ENCODE measurements around the gene JARID2. TPM values are rescaled to one million over a fixed set of nuclear protein-coding genes. Genes with fewer than 3 reads are reported as not detected.

JARID2 gene
- polyA plus RNA-seq, 5 donors, result 14.7 to 18.1 (median 17.7) TPM

- no peak for DNase-seq
These were observed 273.8 kb downstream of the JARID2 start for GRCh38 chr6:15519681-15520080.

GRCh38 chr6:15520626-15521203 is 274.8 kb downstream of the JARID2 start:
- no peak for DNase-seq

- DNase-seq, result no peak
These were observed 275.7 kb downstream of the JARID2 start for GRCh38 chr6:15521582-15521981.

GRCh38 chr6:15522026-15522425 is 276.2 kb downstream of the JARID2 start:
- no peak for DNase-seq

DNA sequence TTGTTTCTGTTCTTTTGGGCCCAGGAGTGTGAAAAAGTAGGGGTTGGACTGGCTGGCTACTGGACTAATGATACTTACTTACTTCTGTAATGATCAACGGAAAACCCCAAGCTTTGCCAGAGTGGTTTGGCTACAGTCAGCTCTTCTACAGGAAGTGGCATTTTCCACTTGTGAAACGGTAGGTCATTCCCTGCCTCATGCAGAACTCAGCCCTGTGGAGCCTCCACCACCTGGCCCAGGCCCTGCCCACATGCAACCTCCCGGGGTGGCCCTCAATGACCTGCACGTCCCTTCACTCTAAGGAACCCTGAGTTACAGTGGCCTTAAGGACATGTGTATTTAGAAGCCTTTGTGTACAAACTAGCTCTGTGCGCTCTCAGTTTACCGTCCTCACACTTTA is 276.6 kb downstream of the JARID2 start:
- DNase-seq, result no peak

GRCh38 chr6:15522856-15523529 is 277.1 kb downstream of the JARID2 start:
- DNase-seq, result no peak

DNA sequence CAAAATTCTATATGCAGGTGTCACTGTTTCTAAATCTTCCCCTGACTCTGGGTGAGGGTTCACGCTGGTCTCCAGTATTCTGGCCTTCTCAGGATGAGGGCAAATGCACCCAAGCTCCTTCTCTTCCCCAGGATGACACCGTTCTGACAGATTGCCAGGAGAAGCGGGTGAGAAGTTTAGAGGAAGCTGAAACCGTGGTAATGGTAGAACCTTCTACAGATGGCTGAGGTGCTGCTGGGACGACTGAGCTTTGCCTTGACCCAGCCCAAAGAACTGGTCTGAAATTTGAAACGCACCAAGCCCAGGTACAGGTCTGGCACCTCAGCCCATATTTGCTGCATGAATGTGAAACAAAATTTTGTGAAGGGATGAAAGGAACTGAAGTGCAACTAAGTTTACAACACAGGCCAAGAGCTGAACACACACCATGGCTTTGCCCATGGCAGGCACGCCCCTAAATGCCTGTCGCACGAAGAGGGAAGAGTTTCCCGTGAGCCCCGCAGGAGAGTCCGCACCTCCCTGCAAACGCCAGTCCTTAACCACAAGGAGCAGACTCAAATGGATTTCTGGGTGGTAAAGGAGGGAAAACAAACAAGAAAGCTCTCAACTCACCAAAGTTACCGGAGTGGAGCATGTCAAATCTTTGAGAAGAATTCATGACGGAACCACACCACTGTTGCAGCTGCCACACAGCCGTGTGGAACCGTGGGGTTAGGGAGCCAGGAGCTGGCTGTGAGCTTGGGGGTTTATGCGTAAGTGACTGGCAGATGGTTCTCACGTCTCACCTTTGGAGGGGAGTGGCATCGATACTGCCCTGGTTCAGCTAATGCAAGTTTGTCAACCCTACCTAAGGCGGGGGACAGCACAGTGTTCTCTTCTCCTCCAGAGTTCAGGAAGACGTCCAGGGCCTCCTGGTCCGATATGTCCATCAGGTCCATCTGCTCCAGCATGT is 278.1 kb downstream of the JARID2 start:
- DNase-seq, result no peak

DNA sequence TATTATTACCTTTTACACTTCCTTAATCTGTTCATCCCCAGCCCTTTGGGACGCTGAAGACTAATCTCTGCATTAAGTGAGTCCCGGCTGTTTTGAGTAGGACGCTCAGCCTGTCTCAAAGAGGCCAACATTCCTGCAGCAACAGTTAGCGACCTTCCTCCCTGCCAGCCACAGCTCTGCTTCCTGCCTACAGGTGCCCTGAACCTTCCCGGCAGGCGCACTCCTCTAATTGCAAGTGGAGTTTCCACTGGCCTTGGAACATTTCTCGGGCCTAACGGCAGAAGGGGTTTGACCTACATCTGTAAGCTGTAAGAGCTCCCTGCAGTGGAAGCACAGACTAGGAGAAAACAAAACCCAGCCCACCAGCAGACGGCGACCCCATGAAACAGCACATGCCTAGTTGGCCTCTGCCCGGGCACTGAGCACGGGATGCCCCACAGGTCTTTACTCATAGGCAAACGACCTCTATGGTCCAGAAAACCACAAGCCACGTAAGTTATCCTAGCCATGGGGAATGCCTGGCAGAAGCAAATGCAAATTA is 279.1 kb downstream of the JARID2 start:
- DNase-seq, result no peak

DNA sequence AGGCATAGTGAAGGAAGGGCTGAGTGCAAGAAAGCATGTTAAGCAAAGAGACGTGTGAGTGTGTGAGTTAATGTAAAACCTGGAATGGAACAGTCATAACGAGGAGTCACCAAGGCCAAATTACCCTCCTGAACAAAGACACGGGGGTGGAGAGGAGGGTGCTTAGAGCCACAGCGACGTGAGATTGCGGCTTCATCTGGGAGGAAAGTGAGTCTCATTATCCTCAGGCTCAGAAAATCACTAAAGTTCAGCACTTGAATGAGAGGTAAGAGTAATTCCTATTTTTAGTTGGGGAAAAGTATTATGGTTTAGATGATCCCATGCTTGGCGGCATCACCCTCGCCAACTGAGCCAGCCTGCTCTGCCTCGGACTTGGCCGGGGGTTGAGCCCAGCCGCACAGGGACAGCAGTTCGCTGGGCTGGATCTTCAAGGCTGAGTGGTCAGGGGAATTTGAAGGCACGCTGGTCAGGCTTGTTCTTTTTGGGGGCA is 280.4 kb downstream of the JARID2 start:
- no peak for DNase-seq

- no peak for DNase-seq
These were observed 282.2 kb downstream of the JARID2 start for GRCh38 chr6:15527838-15528617.

DNA sequence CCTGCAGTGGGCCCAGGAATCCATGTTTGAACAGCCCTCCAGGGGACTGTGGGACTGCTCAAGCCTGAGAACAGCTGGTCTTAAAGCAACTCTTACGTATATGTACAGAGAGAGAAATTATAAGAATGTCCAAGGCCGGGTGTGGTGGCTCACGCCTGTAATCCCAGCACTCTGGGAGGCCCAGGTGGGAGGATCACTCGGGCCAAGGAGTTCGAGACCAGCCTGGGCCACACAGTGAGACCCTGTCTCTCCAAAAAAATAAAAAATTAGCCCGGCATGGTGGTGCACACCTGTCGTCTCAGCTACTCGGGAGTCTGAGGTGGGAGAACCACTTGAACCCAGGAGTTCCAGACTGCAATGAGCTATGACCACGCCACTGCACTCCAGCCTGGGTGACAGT is 283.0 kb downstream of the JARID2 start:
- DNase-seq, result no peak

GRCh38 chr6:15530411-15530810 is 284.5 kb downstream of the JARID2 start:
- no peak for DNase-seq

DNA sequence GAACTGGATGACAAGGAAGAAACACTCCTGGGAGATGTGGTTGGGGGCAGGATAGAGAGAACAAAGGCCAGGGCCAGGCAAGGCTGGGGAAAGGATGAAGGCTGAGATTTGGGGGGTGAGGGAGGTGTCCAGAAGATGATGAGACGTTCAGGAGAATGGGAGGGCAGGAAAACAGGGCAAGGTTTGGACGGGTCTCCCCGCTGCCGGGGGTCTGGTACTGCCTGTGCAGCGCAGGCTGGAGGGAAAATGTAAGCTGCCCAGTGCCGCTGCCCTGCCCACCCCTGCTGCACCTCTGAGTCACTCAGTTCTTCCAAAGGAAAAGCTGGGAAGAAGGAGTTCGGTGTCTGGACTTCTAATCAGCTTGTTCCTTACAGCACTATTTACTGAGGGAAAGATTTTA is 286.1 kb downstream of the JARID2 start:
- no peak for DNase-seq

GRCh38 chr6:15533379-15534026 is 287.6 kb downstream of the JARID2 start:
- no peak for DNase-seq

GRCh38 chr6:15534974-15535373 is 289.1 kb downstream of the JARID2 start:
- DNase-seq, result no peak

GRCh38 chr6:15535495-15536197 is 289.8 kb downstream of the JARID2 start:
- DNase-seq, result no peak

- no peak for DNase-seq
These were observed 290.5 kb downstream of the JARID2 start for GRCh38 chr6:15536198-15536955.

DNA sequence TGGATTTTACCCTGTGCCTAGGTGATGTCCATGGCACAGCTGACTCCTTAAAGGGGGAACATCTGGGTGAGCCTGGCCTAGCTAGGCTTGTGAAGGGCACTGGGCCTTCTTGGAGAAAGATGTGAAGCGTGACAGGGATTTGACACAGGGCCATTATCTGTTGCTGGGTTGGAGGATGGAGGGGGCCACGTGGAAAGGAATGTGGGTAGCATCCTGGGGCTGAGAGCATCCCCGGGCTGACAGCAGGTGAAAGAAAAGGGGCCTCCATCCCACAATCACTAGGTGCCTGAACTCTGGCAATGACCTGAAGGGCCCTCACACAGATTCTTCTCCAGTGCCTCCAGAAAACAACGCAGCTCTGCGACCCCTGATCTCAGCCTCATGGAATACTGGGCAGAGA is 292.2 kb downstream of the JARID2 start:
- DNase-seq, result no peak

- DNase-seq, result no peak
These were observed 293.1 kb downstream of the JARID2 start for GRCh38 chr6:15538766-15539495.
